ENCODE data around the gene SC5D.

The SC5D gene

DNA sequence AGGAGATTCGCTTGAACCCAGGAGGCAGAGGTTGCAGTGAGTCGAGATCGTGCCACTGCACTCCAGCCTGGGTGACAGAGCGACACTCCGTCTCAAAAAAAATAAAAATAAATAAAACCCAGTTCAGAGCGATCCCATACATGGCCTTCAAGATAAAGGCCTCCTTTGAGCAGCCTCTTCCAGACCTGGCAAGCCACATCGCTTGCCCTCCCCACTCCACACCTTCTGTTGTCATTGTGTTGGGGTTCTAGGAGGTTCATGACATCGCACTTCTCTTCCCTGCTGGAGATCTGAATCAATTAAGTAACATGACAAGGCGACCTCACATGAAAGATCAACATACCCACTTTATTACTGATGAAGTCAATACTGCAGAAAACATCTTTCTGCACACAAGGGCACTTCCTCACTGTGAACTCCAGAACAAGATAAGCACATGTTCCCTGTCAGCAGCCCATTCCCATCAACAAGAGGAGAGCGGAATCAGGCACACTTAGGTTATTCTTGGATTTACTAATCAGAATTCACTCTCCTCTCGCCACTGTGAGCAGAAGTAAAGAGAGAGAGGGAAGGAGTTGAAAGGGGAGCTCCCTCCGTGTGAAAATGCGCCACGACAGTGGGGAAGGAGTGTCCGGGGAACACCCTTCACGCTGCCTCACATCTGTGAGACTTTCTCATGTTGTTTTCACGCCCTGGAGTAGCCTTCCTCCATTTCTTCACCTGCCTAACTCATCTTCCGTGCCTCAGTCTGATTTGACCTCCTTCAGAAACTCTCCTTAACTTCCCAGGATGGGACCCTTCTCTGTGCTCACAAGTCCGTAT, 38.3 kb downstream of the SC5D start:
- DNase-seq: no peak

DNA sequence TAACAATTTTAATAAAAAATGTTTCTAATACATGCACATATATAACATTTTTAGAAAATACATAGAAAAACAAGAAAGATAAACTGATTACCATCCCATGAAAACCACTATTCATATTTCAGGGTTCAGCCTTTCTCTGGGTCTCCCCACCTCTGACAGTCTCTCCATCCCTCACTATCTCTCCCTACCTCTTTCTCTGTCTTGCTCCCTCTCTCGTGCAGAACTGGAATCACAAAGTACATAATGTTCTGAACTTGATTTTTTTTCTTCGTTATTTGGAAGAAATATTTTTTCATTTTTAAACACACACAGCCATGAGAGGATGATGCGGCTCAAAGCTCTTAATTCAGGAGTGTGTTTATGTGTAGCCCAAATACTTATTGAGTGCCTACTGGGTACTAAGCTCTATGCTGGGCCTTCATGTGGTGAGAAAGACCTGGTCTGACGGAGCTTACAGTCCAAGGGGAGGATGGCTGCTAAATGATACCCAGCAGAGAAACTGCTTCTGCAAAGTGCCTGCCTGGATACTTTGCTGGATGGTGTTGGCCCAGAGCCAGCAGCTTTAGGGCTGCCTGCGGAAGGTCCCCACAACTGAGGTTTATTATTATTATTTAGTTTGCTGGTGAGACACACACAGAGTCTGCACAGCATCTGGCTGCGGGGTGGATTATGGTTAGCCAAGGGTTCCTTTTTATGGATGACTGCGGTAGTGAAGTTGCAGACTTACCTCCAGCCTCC, 42.6 kb downstream of the SC5D start:
- no peak for DNase-seq

DNA sequence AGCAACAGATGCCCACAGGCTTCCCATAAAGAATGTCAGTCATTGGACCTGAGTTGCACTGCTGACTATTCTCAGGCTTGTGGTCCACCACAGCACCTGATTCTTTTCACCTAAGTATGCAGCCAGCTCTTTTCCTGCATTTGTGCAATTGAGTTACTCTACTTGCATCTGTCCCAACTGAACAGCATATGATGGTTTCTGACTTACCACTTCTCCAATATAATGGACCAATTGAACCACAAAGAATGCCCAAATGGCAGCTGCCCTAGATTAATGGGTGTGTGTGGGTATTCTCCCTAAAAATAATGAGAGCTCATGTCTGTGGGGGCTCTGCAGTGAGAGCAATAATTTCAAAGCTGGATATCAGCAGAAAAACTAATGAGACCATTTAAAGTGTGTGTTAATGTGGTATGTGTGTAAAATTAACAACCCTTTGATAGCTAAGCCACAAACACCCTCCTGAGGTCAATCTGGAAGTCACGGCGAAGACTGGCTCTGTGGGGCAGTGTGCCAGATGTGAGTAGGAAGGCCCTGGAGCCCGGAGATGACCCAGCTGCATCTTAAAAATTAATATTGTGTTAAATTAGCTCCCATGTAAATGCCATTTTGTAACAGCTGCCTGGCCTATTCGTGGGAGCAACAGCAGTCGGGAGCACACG, 43.8 kb downstream of the SC5D start:
- no peak for DNase-seq

DNA sequence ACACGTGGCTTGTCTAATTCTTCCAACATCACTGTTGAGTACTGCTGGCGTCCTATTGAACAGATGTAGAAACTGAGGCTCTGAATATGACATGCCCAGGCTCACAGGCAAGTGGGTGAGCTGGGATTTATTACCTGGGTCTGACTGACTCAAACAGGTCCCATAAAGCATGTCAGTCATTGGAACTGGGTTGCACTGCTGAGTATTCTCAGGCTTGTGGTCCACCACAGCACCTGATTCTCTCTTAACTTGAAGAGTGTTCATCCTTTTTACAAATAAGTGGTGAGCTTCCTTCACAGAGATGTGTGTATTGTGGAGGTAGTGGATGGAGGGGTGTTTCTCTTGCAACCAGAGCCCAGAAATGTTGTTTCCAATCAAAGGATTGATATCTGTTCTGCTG, 44.5 kb downstream of the SC5D start:
- no peak for DNase-seq

DNA sequence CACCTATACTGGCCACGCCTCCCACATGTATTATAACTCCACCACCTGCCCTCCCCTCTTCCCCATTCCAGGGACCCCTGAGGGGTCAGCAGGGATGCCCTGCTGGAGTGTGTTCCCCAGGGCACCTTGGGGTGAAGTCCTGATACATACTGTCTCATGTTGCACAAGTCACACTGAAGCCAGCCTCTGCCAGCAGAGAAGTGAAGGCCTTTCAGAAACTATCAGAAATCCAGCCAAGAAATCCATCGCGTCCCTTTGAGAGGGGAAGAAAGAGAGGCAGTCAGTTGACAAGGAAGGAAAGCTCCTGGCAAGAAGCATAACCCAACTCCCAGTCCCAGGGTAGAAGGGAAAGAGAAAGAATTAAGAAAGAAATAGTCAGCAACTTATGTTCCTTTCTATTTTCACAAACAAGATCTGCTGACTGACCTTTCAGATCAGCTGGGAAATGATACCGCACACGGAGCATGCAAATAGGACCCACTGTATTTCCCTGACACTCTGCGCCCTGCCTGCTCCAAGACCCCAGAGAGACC, 45.2 kb downstream of the SC5D start:
- DNase-seq: no peak

DNA sequence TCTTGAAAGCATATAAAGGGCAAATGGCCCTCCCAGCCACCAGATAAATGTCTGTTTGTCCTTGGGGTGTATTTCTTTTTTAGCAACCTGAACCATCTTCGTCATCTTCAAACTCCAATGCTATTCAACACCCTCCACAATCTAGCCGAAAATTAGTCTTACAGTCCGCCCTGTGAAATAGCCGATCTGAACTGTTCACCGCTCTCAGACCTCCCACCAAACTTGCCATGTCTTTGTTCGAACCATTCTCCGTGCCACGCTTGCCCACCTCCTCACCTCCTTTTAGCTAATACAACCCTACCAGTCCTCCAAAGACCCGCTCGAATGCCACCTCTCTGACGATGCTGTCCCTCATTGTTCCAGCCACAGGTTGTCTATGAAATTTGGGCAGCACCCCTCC, 46.0 kb downstream of the SC5D start:
- no peak for DNase-seq

DNA sequence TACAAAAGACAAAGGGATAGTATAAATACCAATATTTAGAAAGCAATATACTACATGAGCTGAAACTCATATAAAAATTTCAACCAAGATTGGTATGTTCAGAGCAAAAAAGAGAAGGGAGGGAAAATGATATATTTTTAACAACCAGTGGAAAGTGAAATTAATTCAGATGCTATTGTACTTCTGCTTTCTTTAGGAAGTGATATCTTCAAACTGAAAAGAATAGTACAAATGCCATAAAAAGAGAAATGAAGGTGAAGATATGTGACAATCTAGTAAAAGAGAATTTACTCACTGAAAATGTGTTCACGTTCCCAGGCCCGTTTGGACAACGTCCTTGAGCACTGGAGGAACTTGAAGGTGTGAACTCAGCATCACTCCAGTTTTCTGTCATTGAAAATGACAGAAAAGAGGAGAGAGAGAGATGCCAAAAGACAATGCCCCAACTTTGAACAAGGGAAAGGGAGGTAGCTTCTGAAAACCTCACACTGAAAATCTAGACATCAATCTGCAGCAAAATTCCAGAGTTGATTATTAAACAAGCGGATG, 47.5 kb downstream of the SC5D start:
- no peak for DNase-seq

DNA sequence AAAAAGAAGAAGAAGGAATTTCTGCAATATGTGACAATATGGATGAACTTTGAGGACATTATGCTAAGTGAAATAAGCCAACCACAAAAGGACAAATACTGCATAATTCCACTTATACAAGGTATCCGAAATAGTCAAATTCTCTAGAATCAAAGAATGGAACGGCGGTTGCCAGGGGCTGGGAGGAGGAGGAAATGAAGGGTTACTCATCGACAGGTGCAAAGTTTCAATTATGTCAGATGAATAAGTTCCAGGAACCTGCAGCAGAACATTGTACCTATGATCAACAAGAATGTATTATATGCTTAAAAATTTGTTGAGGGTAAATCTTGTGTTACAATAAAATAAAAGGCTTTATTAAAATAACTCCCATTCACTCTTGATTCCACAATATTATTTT, 49.0 kb downstream of the SC5D start:
- no peak for DNase-seq

DNA sequence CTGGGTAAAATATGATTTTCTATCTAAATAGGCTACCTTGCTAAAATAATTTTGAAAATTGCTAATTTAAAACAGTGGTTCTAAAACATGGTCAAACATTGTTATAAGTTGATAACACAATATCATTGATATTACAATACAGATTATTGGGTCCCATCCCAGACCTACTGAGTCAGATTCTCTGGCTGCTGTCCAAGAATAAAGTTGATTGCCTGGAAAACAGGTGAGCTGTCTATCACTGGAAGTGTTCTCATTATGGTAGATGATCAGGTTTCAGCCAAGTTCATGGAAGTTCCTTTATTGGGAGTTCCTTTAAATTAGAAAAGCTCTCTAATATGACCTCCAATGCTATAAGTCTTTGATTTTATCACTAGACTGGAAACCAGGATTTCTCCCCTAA, 52.3 kb downstream of the SC5D start:
- DNase-seq: no peak

DNA sequence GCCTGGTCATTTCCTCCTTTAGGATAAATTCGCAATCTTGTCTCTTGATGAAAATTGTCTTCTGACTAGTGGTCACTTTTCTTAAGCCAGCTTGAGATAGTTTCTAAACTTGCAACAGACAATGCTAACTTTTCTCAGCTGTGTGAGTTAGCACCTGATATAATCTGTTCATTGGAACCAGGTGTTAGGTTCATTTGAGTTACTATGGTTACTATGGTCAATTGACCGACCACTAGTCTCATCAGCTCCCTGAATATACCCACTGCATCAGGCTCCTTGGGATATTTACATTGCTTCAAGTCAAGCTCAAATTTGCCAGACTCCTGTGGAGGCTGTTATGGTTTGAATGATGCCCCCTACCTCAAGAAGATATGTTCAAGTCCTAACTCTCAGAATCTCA, 54.5 kb downstream of the SC5D start:
- no peak for DNase-seq

DNA sequence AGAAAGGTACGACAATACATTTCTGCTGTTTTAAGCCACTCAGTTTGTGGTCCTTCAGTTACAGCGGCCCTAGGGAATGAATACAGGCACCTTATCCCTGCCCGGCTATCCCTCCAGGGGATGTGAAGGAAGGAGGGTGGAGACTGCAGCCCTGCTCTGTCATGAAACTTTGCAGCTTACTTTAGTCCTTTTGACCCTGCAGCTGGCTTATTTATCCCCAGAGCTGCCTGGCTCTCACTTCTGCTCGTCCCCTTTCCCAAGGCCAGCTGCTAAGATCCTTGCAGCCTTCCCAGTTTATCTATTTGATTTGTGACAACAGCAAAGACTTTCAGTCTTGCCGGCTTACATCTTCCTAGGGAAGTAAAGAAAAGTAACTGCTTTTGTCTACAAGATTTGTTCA, 55.2 kb downstream of the SC5D start:
- DNase-seq: no peak

DNA sequence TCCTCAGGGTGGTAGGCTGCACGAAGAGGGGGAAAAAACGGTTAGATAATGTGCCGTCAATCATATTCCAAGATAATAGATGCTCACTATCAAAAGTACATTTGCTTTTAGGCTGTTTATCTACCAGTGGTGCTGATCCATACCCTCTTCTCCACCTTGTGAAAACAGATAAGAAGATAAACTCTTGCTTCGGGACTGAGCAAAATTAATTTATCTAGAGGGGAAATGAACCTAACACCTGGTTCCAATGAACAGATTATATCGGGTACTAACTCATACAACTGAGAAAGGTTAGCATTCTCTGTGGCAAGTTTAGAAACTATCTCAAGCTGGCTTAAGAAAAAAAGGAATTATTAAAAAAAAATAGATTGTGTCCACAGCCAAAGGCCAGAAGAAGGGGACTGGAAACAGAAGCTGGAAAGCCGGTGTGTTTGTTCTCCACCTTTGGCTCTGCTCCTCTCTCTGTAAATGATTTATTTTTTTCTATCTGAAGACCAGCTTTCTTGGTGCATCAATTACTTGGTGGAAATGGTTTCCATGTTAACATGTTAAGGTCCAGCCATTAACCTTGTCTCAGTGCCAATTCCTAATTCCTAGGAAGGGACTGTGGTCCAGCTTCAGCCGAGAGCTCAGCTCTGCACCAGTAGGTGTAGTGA, 55.8 kb downstream of the SC5D start:
- no peak for DNase-seq

DNA sequence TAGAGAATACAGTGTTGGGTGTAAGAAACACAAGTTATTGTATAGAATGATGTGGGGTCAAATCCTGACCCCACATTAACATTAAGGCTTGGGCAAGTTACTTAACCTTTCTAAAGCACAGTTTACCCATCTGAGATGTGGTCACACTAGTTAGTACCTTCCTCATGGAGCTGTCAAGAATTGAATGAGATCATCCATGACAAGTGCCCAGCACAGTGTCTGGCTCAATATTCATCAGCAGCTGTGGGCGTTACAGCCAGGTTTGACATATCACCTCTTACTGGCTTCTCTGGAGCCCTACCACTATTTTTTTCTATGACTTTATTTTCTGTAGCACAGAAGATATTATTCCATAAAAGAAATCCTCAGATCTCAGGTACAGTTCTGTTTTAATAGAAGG, 57.2 kb downstream of the SC5D start:
- no peak for DNase-seq

DNA sequence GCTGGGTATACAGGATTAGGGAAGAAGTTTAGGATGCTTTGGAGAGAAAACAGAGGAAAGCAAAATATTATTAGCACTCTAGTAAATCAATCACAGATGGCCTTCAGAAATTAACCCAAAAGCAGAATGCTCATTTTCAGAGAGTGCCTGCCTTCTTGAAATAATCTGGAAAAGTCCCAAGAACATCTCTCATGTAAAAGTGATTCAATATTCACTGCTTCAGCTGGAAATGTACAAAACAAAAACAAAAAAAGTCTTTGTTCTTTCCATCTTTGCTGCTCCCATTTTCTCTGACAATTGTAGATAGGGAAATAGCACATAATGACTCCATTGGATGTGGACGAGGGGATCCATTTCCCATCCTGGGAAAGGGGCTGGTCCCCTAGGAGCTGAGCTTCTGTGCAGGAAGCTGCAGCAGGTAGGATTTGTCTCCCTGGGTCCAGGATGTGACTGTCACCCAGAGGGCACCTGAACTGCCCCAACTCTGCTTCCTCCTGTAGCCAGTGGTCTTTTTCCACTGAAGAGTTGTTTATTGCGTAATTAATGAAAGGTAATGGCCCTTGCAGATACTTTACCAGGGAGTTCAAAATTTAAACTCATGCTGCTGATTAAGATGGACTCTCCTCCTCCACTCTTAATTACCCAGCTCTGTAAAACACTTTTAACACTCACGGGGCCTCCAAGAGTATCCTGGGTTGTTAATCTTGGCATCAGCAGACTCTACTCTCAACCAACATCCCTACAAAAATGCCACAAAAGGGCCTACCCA, 57.9 kb downstream of the SC5D start:
- DNase-seq: no peak

DNA sequence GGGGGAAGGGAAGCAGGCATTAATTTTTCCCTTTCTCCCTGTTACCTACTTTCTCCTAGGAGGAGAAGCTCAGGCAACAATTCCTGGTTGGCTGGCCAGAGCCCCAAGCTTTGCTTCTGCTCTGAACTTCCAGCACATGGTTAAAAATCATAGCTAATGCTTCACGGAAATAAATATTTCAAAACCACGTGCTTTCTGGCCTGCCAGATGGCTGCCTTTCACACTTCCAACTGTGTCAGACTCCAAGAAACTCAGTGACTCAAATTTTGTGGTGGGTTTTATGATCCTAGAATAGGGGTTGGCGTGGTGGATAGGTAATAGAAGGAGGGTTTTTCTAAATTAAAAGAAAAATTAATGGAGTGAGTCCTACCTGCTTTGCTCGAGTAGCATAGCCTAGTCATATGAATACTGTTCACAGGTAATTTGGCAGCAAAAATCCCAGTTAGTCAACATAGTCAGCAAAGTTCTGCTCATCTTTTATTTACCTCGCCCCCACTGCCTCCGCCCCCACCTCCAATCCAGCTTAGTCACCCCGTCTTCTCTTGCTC, 58.6 kb downstream of the SC5D start:
- DNase-seq: no peak

DNA sequence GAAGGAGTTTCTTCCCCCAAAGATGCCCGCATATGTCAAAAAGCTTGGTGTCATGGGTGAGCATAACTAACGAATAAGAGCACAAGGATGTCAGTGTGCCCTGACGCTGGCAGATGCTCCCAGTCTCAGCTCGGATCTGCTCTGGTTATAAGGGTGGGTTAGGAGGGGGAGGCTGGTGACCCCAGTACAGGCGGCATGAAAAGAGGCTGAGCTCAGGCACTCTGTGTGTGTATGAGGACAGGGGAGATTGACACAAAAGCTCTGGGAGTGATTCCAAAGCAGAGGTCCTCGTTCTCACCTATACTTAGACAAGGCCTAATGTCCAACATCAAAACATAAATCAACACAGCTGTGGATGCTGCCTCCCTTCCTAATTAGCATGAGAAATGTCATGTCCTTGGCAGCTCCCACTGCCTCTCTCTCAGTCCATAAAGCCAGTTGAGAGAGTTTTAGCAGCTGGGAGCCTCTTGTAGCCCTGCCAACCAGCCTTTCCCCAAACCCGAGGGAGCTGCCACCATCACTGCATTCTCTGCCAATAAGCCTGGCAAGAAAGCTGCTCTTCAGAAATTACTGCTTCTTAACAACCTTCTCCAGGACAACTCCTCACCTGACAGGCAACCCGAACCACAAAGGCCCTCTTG, 59.8 kb downstream of the SC5D start:
- peak; percentile 64 for DNase-seq

DNA sequence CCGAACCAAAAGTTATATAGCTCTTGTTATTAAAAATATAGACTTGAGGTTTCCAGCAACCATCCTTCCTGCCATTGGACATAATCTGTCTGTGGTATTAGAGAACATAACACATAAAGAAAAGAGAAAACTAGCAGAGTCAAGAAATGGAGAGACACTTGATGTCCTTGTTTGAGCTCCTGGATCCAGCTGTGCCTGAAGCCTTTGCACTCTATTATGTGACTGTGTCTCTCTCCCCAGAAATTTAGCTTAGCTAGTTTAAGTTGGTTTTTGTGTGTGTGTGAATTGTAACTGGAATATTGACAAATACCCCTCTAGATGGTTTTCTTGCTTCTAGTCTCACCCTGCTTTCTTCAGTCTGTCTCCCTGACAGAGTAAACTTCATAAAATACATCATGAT, 61.6 kb downstream of the SC5D start:
- DNase-seq: no peak

DNA sequence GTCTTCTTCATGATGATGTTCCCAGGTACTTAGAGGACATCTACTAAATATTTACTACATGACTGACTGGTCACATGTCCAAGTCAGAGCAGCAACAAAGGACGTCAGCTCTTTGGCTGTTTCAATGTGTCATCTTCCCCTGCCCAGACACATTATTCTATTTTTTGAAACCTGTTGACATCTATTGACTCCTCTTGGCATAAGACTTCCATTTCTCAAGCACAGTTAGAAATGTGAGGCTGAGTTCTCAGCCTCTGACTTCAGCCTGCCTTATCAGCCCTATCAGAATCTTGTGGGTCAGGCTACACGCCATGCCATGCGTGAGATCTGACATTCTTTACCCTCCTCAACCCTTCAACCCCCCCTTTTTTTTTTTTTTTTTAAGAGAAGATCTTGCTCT, 63.8 kb downstream of the SC5D start:
- no peak for DNase-seq
